ENCODE data around the gene NSMCE3. TPM values are rescaled to one million over a fixed set of nuclear protein-coding genes. Genes with fewer than 3 reads are reported as not detected.

The NSMCE3 gene
- total and polyA plus RNA-seq, 12 donors: 8.0 to 16.9 (median 12.9) TPM

DNA sequence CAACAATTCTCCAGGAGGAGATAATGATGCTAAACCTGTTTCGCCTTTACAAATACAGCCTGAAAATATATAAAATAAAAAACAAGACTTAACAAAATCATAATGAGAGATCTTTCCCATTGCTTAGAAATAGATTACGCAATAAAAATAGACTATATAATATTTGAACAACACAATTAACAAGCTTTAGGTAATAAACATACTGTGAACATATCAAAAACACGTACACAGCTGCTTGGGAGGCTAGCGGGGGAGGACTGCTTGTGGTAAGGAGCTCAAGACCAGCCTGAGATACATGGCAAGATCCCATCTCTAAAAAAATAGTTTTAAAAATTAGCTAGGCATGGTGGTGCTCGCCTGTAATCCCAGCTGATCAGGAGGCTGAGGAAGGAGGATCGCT lies 8.7 kb downstream of the NSMCE3 start:
- no peak for TF ChIP-seq POLR2A (IDR thresholded peaks at IDR 0.05)
- TF ChIP-seq, protein P1, sequence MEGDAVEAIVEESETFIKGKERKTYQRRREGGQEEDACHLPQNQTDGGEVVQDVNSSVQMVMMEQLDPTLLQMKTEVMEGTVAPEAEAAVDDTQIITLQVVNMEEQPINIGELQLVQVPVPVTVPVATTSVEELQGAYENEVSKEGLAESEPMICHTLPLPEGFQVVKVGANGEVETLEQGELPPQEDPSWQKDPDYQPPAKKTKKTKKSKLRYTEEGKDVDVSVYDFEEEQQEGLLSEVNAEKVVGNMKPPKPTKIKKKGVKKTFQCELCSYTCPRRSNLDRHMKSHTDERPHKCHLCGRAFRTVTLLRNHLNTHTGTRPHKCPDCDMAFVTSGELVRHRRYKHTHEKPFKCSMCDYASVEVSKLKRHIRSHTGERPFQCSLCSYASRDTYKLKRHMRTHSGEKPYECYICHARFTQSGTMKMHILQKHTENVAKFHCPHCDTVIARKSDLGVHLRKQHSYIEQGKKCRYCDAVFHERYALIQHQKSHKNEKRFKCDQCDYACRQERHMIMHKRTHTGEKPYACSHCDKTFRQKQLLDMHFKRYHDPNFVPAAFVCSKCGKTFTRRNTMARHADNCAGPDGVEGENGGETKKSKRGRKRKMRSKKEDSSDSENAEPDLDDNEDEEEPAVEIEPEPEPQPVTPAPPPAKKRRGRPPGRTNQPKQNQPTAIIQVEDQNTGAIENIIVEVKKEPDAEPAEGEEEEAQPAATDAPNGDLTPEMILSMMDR (IDR thresholded peaks at IDR 0.05): no peak
- Histone ChIP-seq H3K4me3 (no peak overlapping the region), H3K27ac (no peak overlapping the region), H3K27me3 (no peaks in the 10 kb centered on the region), H3K4me1 (replicated peaks in 1 of 2) (no peaks in the 10 kb centered on the region), H3K9me3 (replicated peaks in 1 of 3) (no peaks in the 10 kb centered on the region), H3K36me3 (replicated peaks in 1 of 2) (no peaks in the 10 kb centered on the region)
- intact Hi-C loops (cut with DNase I): loop anchor here in 1 of 2 donors (10.0 kb wide), 1 partner anchor 404 kb away; no protein-coding TSS in a partner anchor
- no peak for DNase-seq
- WGBS, 4 donors: 86 to 96% (median 92%) methylated on average over 6 of the region's 6 CpGs

DNA sequence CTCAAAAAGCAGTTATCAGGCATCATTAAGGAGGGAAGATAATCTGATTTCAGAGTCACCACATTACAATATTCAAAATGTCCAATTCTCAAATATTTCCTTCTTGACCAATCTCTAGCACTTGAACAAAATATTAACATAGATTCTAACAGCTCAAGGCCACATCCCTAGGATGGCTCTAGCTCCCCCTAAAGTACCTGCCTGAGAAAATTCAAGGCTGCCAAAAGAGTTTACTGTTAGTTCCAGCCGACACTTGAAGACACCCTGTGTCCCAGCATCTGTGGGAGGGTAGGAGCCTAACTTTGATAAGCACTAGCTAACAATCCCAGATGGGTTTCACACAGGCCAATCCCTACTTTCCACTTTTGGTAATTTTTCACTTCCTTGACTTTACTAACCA lies 10.4 kb downstream of the NSMCE3 start:
- WGBS, 4 donors: 0 to 38% (median 5%) methylated on average over 1 of the region's 1 CpG
- Histone ChIP-seq H3K27me3 (no peaks in the 10 kb centered on the region), H3K36me3 (replicated peaks in 1 of 2) (no peaks in the 10 kb centered on the region), H3K9me3 (replicated peaks in 1 of 3) (no peaks in the 10 kb centered on the region), H3K4me3 (no peak overlapping the region), H3K4me1 (replicated peaks in 1 of 2) (no peaks in the 10 kb centered on the region), H3K27ac (no peak overlapping the region)
- intact Hi-C loops (cut with DNase I): loop anchor here in 1 of 2 donors (10.0 kb wide), 1 partner anchor 144 kb away; no protein-coding TSS in a partner anchor
- TF ChIP-seq POLR2A (IDR thresholded peaks at IDR 0.05): no peak
- TF ChIP-seq, protein P1 (IDR thresholded peaks at IDR 0.05): no peak
- DNase-seq: no peak

DNA sequence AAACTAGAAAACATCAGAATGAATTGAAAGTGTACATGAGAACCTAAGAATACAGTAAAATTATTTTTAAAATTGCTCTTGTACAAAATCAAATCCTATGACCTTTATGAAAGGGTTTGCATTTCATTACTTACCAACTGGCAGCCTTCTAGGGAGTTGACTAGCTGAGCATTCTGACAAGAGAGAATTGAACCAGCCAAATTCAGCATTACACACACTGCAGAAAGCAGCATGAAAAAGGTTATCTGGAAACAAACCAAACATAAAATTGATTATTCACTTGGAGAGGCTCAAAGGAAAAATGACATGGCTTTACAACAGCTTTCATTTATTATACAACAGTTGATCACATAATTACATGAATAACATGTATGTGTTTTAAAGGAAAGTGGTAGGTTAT lies 17.4 kb downstream of the NSMCE3 start:
- no peak overlapping the region for H3K27ac ChIP-seq
- no peaks in the 10 kb centered on the region for H3K36me3 ChIP-seq (replicated peaks in 1 of 2)
- H3K9me3 ChIP-seq (replicated peaks in 1 of 3): no peaks in the 10 kb centered on the region
- intact Hi-C loops (cut with DNase I): loop anchor here in 1 of 2 donors (10.0 kb wide), 1 partner anchor 137 kb away; no protein-coding TSS in a partner anchor
- no peak overlapping the region for H3K4me3 ChIP-seq
- H3K27me3 ChIP-seq: no peaks in the 10 kb centered on the region
- no peak for DNase-seq
- H3K4me1 ChIP-seq (replicated peaks in 1 of 2): no peaks in the 10 kb centered on the region
- TF ChIP-seq, protein P1 (IDR thresholded peaks at IDR 0.05): no peak
- no peak for TF ChIP-seq POLR2A (IDR thresholded peaks at IDR 0.05)

DNA sequence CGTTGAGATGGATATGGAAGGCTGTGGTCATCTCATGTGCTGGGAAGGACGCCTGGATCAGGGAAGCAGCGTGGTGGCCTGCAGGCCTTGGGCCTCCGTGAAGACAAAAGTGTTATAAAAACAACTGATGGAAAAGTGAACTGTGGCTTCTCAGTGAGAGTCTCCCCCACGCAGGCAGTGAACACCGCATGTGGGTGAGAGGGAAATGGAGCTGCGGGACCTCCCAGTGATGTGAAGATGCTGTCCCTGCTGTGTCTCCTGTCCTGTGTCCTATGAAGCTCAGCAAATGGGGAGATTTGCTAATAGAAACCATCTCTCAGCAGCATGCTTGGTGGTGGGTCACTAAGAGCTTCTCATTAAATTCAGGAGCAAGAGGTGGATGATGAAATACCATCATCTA lies 25.1 kb downstream of the NSMCE3 start:
- WGBS, 4 donors: 73 to 80% (median 77%) methylated on average over 7 of the region's 7 CpGs
- no peaks in the 10 kb centered on the region for H3K36me3 ChIP-seq (replicated peaks in 1 of 2)
- DNase-seq: no peak
- no peak overlapping the region for H3K4me3 ChIP-seq
- no peak for TF ChIP-seq POLR2A (IDR thresholded peaks at IDR 0.05)
- TF ChIP-seq, protein P1 (IDR thresholded peaks at IDR 0.05): no peak
- no peaks in the 10 kb centered on the region for H3K4me1 ChIP-seq (replicated peaks in 1 of 2)
- no peaks in the 10 kb centered on the region for H3K27me3 ChIP-seq
- no peak overlapping the region for H3K27ac ChIP-seq
- intact Hi-C loops (cut with DNase I): no loop called here
- H3K9me3 ChIP-seq (replicated peaks in 1 of 3): no peaks in the 10 kb centered on the region

All from adrenal gland (tissue), 12 donors.